ENCODE results near the gene CD55.
A peak's percentile ranks its signal among the peaks of the same experiment; 100 is the strongest.

Gene CD55, protein sequence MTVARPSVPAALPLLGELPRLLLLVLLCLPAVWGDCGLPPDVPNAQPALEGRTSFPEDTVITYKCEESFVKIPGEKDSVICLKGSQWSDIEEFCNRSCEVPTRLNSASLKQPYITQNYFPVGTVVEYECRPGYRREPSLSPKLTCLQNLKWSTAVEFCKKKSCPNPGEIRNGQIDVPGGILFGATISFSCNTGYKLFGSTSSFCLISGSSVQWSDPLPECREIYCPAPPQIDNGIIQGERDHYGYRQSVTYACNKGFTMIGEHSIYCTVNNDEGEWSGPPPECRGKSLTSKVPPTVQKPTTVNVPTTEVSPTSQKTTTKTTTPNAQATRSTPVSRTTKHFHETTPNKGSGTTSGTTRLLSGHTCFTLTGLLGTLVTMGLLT

DNA sequence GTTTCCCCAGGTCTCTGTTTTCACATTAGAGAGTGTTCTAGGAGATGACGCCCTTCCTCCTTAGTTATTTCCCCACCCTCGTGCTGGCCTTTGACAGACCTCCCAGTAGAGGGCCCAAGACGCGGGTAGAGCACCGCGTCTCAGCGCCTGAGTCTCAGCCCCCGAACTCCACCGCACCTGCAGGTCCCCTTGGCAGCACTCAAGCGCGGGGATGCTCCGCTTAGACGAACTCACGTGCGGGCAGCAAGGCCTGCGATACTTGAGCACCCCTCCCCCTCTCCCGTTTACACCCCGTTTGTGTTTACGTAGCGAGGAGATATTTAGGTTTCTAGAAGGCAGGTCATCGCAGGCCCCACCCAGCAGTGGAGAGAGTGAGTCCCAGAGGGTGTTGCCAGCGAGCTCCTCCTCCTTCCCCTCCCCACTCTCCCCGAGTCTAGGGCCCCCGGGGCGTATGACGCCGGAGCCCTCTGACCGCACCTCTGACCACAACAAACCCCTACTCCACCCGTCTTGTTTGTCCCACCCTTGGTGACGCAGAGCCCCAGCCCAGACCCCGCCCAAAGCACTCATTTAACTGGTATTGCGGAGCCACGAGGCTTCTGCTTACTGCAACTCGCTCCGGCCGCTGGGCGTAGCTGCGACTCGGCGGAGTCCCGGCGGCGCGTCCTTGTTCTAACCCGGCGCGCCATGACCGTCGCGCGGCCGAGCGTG, at the start of gene CD55:
CD55 (plus strand) TSS at position 600 of the 711 bp plus-strand sequence; CDS start at position 688, 88 bp downstream.
- peaks cover 26% of the 10 kb centered on the region for H3K36me3 Mint-ChIP-seq (ENCODE audit: low read depth)
- no peaks in the 10 kb centered on the region for H3K27me3 Mint-ChIP-seq (ENCODE audit: low read depth)
- peak within 1 kb of the TSS; percentile 94 for H3K4me3 Mint-ChIP-seq
- H3K9me3 Mint-ChIP-seq: no peaks in the 10 kb centered on the region
- H3K27ac Mint-ChIP-seq: peak within 1 kb of the TSS; percentile 99
- H3K4me1 Mint-ChIP-seq (ENCODE audit: low read depth): peaks cover 29% of the 10 kb centered on the region

DNA sequence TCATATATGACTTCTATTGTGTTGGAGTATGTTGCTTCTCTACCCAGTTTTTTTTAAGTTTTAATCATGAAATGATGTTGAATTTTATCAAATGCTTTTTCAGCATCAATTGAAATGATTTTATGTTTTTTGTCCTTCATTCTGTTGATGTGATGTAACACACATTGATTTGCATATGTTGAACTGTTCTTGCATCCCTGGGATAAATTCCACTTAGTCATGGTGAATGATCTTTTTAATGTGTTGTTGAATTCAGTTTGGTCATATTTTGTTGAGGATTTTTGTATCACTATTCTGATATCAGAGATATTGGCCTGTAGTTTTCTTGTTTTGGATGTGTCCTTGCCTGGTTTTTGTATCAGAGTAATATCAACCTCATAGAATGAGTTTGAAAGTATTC, 46.6 kb upstream of the CD55 start:
- H3K4me3 Mint-ChIP-seq: no peak overlapping the region
- peaks cover 14% of the 10 kb centered on the region for H3K4me1 Mint-ChIP-seq (ENCODE audit: low read depth)
- no peak overlapping the region for H3K27ac Mint-ChIP-seq
- H3K9me3 Mint-ChIP-seq: peaks cover 18% of the 10 kb centered on the region
- H3K27me3 Mint-ChIP-seq (ENCODE audit: low read depth): peaks cover 11% of the 10 kb centered on the region
- peaks cover 10% of the 10 kb centered on the region for H3K36me3 Mint-ChIP-seq (ENCODE audit: low read depth)

DNA sequence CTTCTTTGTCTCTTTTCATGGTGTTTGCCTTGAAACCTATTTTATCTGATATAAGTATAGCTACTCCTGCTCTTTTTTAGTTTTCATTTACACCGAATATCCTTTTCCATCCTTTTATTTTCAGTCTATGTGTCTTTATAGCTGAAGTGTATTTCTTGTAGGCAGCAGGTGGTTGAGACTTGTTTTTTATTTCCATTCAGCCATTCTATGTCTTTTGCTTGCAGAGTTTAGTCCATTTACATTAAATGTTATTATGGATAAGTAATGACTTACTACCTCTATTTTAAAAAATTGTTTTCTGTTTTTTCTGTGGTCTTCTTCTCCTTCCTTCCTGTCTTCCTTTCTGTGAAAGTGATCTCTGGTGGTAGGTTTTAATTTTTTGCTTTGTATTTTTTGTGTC, 45.0 kb upstream of the CD55 start:
- peaks cover 18% of the 10 kb centered on the region for H3K9me3 Mint-ChIP-seq
- H3K27ac Mint-ChIP-seq: no peak overlapping the region
- H3K27me3 Mint-ChIP-seq (ENCODE audit: low read depth): peaks cover 11% of the 10 kb centered on the region
- peaks cover 12% of the 10 kb centered on the region for H3K36me3 Mint-ChIP-seq (ENCODE audit: low read depth)
- peaks cover 22% of the 10 kb centered on the region for H3K4me1 Mint-ChIP-seq (ENCODE audit: low read depth)
- H3K4me3 Mint-ChIP-seq: no peak overlapping the region

DNA sequence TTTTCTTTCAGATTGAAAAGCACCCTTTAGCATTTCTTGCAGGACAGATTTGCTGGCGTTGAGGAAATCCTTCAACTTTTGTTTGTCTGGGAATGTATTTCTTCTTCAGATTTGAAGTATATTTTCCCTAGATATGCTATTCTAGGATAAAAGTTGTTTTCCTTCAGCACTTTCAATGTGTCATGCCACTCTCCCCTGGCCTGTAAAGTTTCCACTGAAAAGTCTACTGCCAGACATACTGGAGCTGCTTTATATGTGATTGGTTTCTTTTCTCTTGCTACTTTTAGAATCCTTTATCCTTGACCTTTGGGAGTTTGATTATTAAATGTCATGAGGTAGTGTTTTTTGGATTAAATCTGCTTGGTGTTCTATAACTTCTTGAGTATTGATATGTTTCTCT, 44.2 kb upstream of the CD55 start:
- no peak overlapping the region for H3K4me3 Mint-ChIP-seq

DNA sequence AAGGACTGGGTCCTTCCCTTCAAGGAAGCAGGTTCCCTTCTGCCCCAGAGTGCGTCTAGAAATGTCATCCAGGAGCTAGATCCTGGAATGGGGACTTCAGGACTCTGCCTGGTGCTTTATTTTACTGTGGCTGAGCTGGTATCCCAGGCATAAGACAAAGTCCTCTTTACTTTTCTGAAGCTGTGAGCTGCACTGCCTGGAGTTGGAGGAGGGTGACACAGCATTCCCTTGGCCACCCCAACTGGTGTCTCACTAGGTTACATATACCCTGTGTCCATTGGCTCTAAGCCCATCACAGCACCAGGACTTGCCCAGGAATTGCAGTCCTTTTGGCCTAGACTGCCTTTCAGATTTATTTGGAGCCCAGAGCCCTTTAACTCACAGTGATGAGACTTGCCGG, 41.8 kb upstream of the CD55 start:
- Mint-ChIP-seq H3K27ac (no peak overlapping the region), H3K4me1 (ENCODE audit: low read depth) (peaks cover 49% of the 10 kb centered on the region), H3K4me3 (no peak overlapping the region), H3K27me3 (ENCODE audit: low read depth) (peaks cover 11% of the 10 kb centered on the region), H3K9me3 (peaks cover 12% of the 10 kb centered on the region), H3K36me3 (ENCODE audit: low read depth) (peaks cover 9% of the 10 kb centered on the region)

More for the DNA sequence above, 44.2 kb upstream of the CD55 start:
- Mint-ChIP-seq H3K27ac (no peak overlapping the region), H3K27me3 (ENCODE audit: low read depth) (peaks cover 11% of the 10 kb centered on the region), H3K4me1 (ENCODE audit: low read depth) (peaks cover 29% of the 10 kb centered on the region), H3K36me3 (ENCODE audit: low read depth) (peaks cover 12% of the 10 kb centered on the region), H3K9me3 (peaks cover 15% of the 10 kb centered on the region)

DNA sequence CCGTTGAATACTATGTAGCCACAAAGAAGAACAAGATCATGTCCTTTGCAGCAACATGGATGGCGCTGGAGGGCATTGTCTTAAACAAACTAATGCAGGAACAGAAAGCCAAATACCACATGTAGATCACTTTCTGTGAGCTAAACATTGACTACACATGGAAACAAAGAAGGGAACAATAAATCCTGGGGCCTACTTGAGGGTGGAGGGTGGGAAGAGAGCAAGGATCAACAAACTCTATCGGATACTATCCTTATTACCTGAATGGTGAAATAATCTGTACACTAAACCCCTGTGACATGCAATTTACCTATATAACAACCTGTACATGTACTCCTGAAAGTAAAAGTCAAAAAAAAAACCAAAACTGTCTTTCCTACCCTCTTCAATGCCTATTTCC, 40.8 kb upstream of the CD55 start:
- peaks cover 5% of the 10 kb centered on the region for H3K9me3 Mint-ChIP-seq
- H3K27ac Mint-ChIP-seq: peak overlapping the region; percentile 6
- no peak overlapping the region for H3K4me3 Mint-ChIP-seq
- peaks cover 55% of the 10 kb centered on the region for H3K4me1 Mint-ChIP-seq (ENCODE audit: low read depth)
- H3K36me3 Mint-ChIP-seq (ENCODE audit: low read depth): peaks cover 4% of the 10 kb centered on the region
- peaks cover under 1% of the 10 kb centered on the region for H3K27me3 Mint-ChIP-seq (ENCODE audit: low read depth)

DNA sequence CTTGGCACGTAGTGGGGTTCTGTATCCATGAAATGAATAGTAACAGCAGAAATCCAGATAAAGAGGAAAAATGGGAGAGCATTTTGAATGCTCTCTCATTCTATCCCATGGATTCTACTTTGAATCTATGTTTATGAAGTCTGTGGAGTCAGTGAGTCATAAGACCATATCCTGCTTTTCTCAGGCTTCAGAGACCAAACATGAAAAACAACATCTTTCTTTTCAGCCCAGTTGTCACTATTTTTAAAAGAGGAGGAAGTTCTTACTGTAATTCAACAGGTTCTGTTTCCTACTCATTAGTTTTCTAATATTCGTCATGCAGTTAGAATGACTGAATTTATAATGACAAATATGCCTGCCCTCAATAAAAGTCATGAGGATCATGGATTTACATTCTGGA, 39.4 kb upstream of the CD55 start:
- Mint-ChIP-seq H3K9me3 (peaks cover 3% of the 10 kb centered on the region), H3K4me3 (peak overlapping the region; percentile 40), H3K27me3 (ENCODE audit: low read depth) (peaks cover under 1% of the 10 kb centered on the region), H3K4me1 (ENCODE audit: low read depth) (peaks cover 57% of the 10 kb centered on the region), H3K27ac (peak overlapping the region; percentile 67), H3K36me3 (ENCODE audit: low read depth) (peaks cover 4% of the 10 kb centered on the region)

DNA sequence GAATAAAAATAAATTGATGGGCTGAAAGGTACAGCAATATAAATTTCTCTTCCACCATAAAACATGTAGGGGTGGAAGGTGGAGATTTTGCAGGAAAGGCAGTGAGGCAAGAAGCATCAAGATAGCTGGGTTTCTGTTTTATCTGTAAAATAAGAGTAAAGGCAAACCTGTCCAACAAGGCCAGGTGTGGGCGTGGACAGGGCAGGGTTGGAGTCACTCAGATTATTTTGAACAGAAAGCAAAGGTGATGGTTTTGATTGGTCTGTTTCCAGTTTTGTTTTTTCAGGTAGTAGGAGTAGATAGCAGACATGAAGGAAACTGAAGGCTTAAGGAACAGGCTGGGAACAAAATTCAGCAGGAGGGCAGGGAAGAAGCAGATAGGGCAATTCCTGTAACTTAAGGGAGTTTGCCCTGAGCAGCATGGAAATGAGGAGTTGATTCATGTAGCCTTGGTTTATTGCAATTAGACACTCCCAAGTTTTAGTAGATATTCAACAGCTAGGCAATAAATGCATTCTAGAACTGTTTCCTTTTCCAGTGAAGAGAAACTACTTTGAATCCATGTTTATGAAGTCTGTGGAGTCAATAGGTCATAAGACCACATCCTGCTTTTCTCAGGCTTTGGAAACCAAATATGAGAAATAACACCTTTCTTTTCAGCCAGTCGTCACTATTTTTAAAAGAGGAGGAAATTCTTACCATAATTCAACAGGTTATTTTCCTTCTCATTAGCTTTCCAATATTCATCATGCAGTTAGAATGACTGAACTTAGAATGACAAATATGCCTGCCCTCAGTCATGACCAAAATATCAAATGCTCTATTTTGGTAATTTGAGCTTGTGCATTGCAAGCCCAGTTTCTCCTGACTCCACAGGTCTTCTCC, 38.7 kb upstream of the CD55 start:
- peak overlapping the region; percentile 40 for H3K4me3 Mint-ChIP-seq
- peaks cover 52% of the 10 kb centered on the region for H3K4me1 Mint-ChIP-seq (ENCODE audit: low read depth)
- peaks cover 3% of the 10 kb centered on the region for H3K36me3 Mint-ChIP-seq (ENCODE audit: low read depth)
- H3K9me3 Mint-ChIP-seq: peaks cover 3% of the 10 kb centered on the region
- H3K27ac Mint-ChIP-seq: peak overlapping the region; percentile 67
- H3K27me3 Mint-ChIP-seq (ENCODE audit: low read depth): peaks cover 4% of the 10 kb centered on the region

DNA sequence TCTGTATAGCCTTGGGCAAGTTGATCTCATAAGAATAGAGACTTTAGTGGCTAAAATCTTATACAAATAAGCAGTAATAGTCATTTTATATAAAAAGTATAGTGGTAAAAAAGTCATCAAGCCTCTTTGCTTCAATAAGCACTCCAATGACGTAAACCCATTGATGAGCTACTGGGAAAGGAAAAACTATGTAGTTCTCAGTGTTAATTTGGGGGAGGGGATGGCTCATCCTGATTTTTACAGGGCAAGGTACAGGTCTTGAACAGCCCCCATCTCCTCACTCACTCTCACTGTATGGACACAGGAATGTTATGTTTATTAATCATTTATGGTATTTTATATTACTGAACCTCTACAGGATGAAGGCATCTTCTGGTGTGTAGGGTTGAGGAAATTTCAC, 38.1 kb upstream of the CD55 start:
- peaks cover 52% of the 10 kb centered on the region for H3K4me1 Mint-ChIP-seq (ENCODE audit: low read depth)
- peaks cover 4% of the 10 kb centered on the region for H3K27me3 Mint-ChIP-seq (ENCODE audit: low read depth)
- peak overlapping the region; percentile 40 for H3K4me3 Mint-ChIP-seq
- H3K27ac Mint-ChIP-seq: peak overlapping the region; percentile 67
- H3K36me3 Mint-ChIP-seq (ENCODE audit: low read depth): peaks cover 3% of the 10 kb centered on the region
- peaks cover 3% of the 10 kb centered on the region for H3K9me3 Mint-ChIP-seq

DNA sequence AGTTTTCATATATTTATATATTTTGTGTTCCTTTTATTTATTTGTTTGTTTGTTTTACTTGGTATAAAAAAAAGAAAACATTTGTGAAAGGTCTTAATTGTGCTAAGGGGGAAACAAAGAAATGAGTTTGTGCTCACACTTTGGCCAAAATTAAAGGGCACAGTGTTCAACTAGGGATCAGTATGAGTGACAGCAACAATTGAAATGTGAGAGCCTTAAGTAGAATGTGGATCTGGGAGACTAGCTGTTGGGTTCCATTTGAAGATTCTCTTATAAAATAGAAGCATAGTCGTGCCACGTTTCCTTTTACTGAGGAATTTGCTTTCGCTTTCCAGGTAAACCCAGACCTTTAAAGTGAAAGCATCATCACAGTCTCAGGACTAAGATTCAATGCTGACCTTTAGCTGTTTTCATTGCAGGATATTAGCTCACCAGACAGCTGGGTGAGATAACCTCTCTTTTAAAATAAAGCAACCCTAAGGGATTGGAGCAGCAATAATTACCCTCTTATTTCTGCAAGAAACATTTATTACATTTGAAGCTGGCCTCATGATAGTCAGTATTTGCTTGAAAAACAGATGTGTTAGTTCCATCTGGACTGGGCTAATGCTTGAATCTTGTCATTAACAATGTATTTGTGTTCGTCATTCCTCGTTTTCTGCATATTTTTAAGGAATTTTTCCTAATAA, 37.1 kb upstream of the CD55 start:
- Mint-ChIP-seq H3K4me3 (no peak overlapping the region), H3K36me3 (ENCODE audit: low read depth) (peaks cover 3% of the 10 kb centered on the region), H3K27me3 (ENCODE audit: low read depth) (peaks cover 4% of the 10 kb centered on the region), H3K4me1 (ENCODE audit: low read depth) (peaks cover 50% of the 10 kb centered on the region), H3K27ac (no peak overlapping the region), H3K9me3 (peaks cover 4% of the 10 kb centered on the region)

DNA sequence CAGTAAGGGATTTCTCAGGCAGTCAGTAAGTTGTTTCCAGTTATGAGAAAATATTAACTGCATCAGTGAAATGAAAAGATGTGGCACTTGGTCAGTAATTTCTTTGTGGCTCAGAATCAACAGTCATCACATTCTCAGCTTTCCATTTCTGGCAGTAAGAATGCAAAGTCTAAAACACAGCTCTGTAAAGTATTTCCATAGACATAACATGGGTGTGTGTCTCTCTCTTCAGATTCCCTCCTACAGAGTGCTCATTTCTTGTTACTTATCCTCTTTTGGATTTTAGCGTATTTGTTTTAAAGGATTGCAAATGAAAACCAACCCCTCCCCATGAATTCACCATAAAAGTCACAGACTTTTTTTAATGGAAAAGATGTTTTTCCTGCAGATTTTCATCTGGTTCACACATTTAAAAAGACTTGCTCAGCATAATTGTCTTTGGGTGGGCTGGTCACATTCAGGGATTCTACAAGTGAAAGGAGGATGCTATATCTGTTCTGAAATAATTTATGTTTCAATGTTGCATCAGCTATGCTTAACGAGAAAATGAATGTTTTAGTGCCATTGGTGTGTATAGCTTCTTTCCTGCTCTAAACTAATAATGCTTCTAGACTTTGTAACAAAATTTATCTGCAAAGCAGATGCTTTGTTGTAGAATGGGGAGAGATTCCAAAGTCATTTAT, 34.6 kb upstream of the CD55 start:
- Mint-ChIP-seq H3K27ac (no peak overlapping the region), H3K9me3 (peaks cover 22% of the 10 kb centered on the region), H3K4me3 (no peak overlapping the region), H3K27me3 (ENCODE audit: low read depth) (peaks cover 4% of the 10 kb centered on the region), H3K36me3 (ENCODE audit: low read depth) (peaks cover 9% of the 10 kb centered on the region), H3K4me1 (ENCODE audit: low read depth) (peaks cover 40% of the 10 kb centered on the region)

DNA sequence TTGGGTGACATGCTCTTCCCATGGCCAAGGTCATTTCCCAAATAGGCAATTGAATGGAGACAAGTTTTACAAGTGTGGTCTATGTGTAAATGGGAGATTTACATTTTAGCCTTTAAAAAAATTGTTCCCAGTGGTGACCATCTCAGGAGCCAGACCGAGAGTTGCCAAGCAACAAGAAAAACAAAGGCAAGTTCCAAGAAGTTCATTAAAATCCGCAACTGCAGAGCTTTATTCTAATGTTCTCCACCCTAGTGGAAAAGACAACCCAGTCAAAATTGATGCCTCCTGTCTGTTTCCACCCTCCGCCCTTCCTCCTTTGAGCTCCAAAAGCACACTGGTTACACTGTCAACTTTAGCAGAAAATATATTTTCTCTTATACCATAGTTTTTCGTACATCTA, 33.2 kb upstream of the CD55 start:
- Mint-ChIP-seq H3K27me3 (ENCODE audit: low read depth) (peaks cover 4% of the 10 kb centered on the region), H3K4me3 (no peak overlapping the region), H3K9me3 (peaks cover 30% of the 10 kb centered on the region), H3K36me3 (ENCODE audit: low read depth) (peaks cover 11% of the 10 kb centered on the region), H3K4me1 (ENCODE audit: low read depth) (peaks cover 27% of the 10 kb centered on the region), H3K27ac (no peak overlapping the region)

DNA sequence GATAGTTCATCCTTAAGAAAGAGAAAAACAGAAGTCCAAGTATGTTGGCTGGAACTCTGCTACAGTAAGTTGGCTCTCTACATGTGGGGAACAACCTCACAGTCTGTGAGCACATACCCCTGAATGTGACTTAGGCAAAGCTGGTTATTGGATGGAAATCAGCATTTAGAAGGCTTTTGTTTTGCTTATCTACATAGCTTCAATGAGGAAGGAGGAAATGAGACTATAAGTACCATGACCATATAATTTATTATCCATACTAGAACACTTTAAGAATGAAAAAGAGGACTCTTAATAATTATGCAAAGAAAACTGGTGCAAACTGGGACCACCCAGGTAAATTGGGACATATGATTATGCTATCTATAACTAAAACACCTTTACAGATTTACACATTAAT, 31.7 kb upstream of the CD55 start:
- H3K4me1 Mint-ChIP-seq (ENCODE audit: low read depth): peaks cover 17% of the 10 kb centered on the region
- no peak overlapping the region for H3K4me3 Mint-ChIP-seq
- H3K27me3 Mint-ChIP-seq (ENCODE audit: low read depth): peaks cover 4% of the 10 kb centered on the region
- H3K9me3 Mint-ChIP-seq: peaks cover 30% of the 10 kb centered on the region
- H3K27ac Mint-ChIP-seq: no peak overlapping the region
- H3K36me3 Mint-ChIP-seq (ENCODE audit: low read depth): peaks cover 12% of the 10 kb centered on the region
